NCI-H1092 (cell line): ENCODE measurements around the gene VENTX.

ENCODE experiments used
- DNase-seq: peaks from one replicate; lab custom pipeline; 2025; lab: John Stamatoyannopoulos, UW

Gene VENTX

GRCh38 chr10:133235265-133235855 is 2.3 kb upstream of the VENTX start:
- DNase-seq, result no peak

GRCh38 chr10:133235932-133236331 is 1.7 kb upstream of the VENTX start:
- DNase-seq, result no peak

GRCh38 chr10:133236401-133237240 is 1.0 kb upstream of the VENTX start:
- no peak for DNase-seq

- no peak for DNase-seq
These were observed 441 bp upstream of the VENTX start for GRCh38 chr10:133237241-133237587.

GRCh38 chr10:133238466-133238804 is 780 bp downstream of the VENTX start:
- DNase-seq, result no peak

- DNase-seq, result no peak
These were observed 2.3 kb downstream of the VENTX start for GRCh38 chr10:133239990-133240389.

- no peak for DNase-seq
These were observed 4.0 kb downstream of the VENTX start for GRCh38 chr10:133241501-133242205.

- DNase-seq, result no peak
These were observed 5.1 kb downstream of the VENTX start for GRCh38 chr10:133242611-133243356.

- no peak for DNase-seq
These were observed 5.9 kb downstream of the VENTX start for GRCh38 chr10:133243593-133243992.

GRCh38 chr10:133245439-133246235 is 8.0 kb downstream of the VENTX start:
- DNase-seq, result no peak

- DNase-seq, result no peak
These were observed 8.6 kb downstream of the VENTX start for GRCh38 chr10:133246236-133246626.

- DNase-seq, result no peak
These were observed 10.2 kb downstream of the VENTX start for GRCh38 chr10:133247681-133248333.

- DNase-seq, result no peak
These were observed 10.7 kb downstream of the VENTX start for GRCh38 chr10:133248334-133248715.

GRCh38 chr10:133249094-133249780 is 11.6 kb downstream of the VENTX start:
- DNase-seq, result no peak

- no peak for DNase-seq
These were observed 12.5 kb downstream of the VENTX start for GRCh38 chr10:133249975-133250754.

GRCh38 chr10:133251388-133252222 is 13.9 kb downstream of the VENTX start:
- no peak for DNase-seq

GRCh38 chr10:133252223-133252552 is 14.5 kb downstream of the VENTX start:
- no peak for DNase-seq

- no peak for DNase-seq
These were observed 15.8 kb downstream of the VENTX start for GRCh38 chr10:133253361-133253955.
